GM10847 (cell line): ENCODE results near the gene THYN1.

Experiments
- POLR2A ChIP-seq: IDR thresholded peaks from 2 replicates; pipeline ENCODE4 v1.6.1; 2011; ENCODE audit not compliant: insufficient read length; ENCODE audit errors: extremely low read depth

The THYN1 gene

GRCh38 chr11:134242376-134242775 lies 10.8 kb downstream of the THYN1 start:
- TF ChIP-seq POLR2A = no peak

GRCh38 chr11:134240592-134240991 lies 12.6 kb downstream of the THYN1 start:
- no peak for TF ChIP-seq POLR2A

GRCh38 chr11:134238956-134239355 lies 14.2 kb downstream of the THYN1 start:
- TF ChIP-seq POLR2A = no peak

- no peak for TF ChIP-seq POLR2A
Measured at GRCh38 chr11:134237557-134237922, 15.6 kb downstream of the THYN1 start.

- no peak for TF ChIP-seq POLR2A
Measured at GRCh38 chr11:134236834-134237556, 16.2 kb downstream of the THYN1 start.

- no peak for TF ChIP-seq POLR2A
Measured at GRCh38 chr11:134235399-134235798, 17.8 kb downstream of the THYN1 start.

- TF ChIP-seq POLR2A = no peak
Measured at GRCh38 chr11:134233729-134234179, 19.4 kb downstream of the THYN1 start.

GRCh38 chr11:134231958-134232659 lies 21.0 kb downstream of the THYN1 start:
- no peak for TF ChIP-seq POLR2A

- TF ChIP-seq POLR2A = no peak
Measured at GRCh38 chr11:134230339-134230738, 22.8 kb downstream of the THYN1 start.

GRCh38 chr11:134229126-134229790 lies 23.9 kb downstream of the THYN1 start:
- no peak for TF ChIP-seq POLR2A

- TF ChIP-seq POLR2A = no peak
Measured at GRCh38 chr11:134228625-134229024, 24.5 kb downstream of the THYN1 start.

GRCh38 chr11:134226806-134227325 lies 26.3 kb downstream of the THYN1 start:
- TF ChIP-seq POLR2A = no peak

GRCh38 chr11:134224710-134225664 lies 28.2 kb downstream of the THYN1 start:
- TF ChIP-seq POLR2A = no peak

GRCh38 chr11:134223836-134224709 lies 29.1 kb downstream of the THYN1 start, which contains the start of the genes NCAPD3 and VPS26B:
NCAPD3 (minus strand) TSS chr11:134223967; CDS start chr11:134223926, 41 bp downstream.
VPS26B (plus strand) TSS chr11:134224671; CDS start chr11:134225123, 452 bp downstream.
- TF ChIP-seq POLR2A = peak; percentile 91
